ENCODE data around the gene MS4A6A.

DNA sequence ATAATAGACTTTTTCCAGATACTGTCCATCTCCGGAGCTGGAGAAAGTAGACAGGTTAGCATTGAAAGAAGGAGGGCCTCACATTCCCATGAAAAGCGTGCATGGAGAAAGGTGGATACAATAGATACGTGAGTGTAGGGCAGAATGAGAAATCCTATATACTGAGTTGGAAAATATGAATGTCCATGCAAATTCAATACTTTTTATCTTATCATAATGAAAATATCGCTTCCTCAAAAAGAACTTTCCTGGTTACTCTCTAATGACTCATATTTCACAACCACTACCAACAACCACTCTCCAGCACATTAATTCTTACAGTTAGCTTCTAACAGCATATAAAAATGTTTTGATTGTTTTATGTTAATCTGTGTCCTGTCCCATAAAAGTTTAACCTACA, 22.0 kb upstream of the MS4A6A start:
- no peak for TF ChIP-seq SUZ12 (IDR thresholded peaks at IDR 0.05)
- no peak for TF ChIP-seq ELF4 (IDR thresholded peaks at IDR 0.05)
- no peak for TF ChIP-seq FOXK2 (IDR thresholded peaks at IDR 0.05)
- TF ChIP-seq SP1 (IDR thresholded peaks at IDR 0.05): no peak
- TF ChIP-seq ZNF384 (IDR thresholded peaks at IDR 0.05): no peak
- TF ChIP-seq NFRKB (IDR thresholded peaks at IDR 0.05): no peak
- no peak for TF ChIP-seq FOXA1 (IDR thresholded peaks at IDR 0.05)
- TF ChIP-seq TARDBP (IDR thresholded peaks at IDR 0.05): no peak
- TF ChIP-seq FOXM1 (IDR thresholded peaks at IDR 0.05; ENCODE audit: borderline replicate concordance): no peak
- TF ChIP-seq HDGF (IDR thresholded peaks at IDR 0.05; ENCODE audit: borderline replicate concordance): no peak
- TF ChIP-seq ARNT (IDR thresholded peaks at IDR 0.05): no peak
- TF ChIP-seq, protein P1, sequence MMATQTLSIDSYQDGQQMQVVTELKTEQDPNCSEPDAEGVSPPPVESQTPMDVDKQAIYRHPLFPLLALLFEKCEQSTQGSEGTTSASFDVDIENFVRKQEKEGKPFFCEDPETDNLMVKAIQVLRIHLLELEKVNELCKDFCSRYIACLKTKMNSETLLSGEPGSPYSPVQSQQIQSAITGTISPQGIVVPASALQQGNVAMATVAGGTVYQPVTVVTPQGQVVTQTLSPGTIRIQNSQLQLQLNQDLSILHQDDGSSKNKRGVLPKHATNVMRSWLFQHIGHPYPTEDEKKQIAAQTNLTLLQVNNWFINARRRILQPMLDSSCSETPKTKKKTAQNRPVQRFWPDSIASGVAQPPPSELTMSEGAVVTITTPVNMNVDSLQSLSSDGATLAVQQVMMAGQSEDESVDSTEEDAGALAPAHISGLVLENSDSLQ (IDR thresholded peaks at IDR 0.05): no peak
- no peak for TF ChIP-seq BHLHE40 (IDR thresholded peaks at IDR 0.05; ENCODE audit: borderline replicate concordance)
- TF ChIP-seq LEF1 (IDR thresholded peaks at IDR 0.05; ENCODE audit: borderline replicate concordance): no peak

Measured in HEK293T (cell line).